ENCODE data around the gene NEURL1B.

NEURL1B gene

GRCh38 chr5:172683645-172684471 is 42.8 kb downstream of the NEURL1B start:
- H3K27ac ChIP-seq: no peak overlapping the region

GRCh38 chr5:172685091-172685490 is 44.0 kb downstream of the NEURL1B start:
- H3K27ac ChIP-seq: peak overlapping the region in 1 of 2 donors; percentile 87
- no peak overlapping the region for H3K4me3 ChIP-seq
- TF ChIP-seq CTCF (IDR thresholded peaks at IDR 0.05): no peak
- no peak for DNase-seq (ENCODE audit: low spot score)

More at GRCh38 chr5:172683645-172684471, 42.8 kb downstream of the NEURL1B start:
- no peak for TF ChIP-seq CTCF (IDR thresholded peaks at IDR 0.05)
- H3K4me3 ChIP-seq: peak overlapping the region; percentile 14
- no peak for DNase-seq (ENCODE audit: low spot score)

- Histone ChIP-seq H3K27ac (peak overlapping the region in 1 of 2 donors; percentile 87), H3K4me3 (no peak overlapping the region)
- no peak for TF ChIP-seq CTCF (IDR thresholded peaks at IDR 0.05)
- DNase-seq (ENCODE audit: low spot score): no peak
Observed at GRCh38 chr5:172686111-172686510, 45.0 kb downstream of the NEURL1B start.

GRCh38 chr5:172686539-172687390 is 45.7 kb downstream of the NEURL1B start:
- Histone ChIP-seq H3K4me3 (no peak overlapping the region), H3K27ac (peak overlapping the region in 1 of 2 donors; percentile 87)
- DNase-seq (ENCODE audit: low spot score): no peak
- no peak for TF ChIP-seq CTCF (IDR thresholded peaks at IDR 0.05)

GRCh38 chr5:172687940-172688339 is 46.9 kb downstream of the NEURL1B start:
- Histone ChIP-seq H3K27ac (peak overlapping the region; percentile 63 to 87), H3K4me3 (no peak overlapping the region)
- DNase-seq (ENCODE audit: low spot score): no peak
- TF ChIP-seq CTCF (IDR thresholded peaks at IDR 0.05): no peak

- H3K27ac ChIP-seq: peak overlapping the region; percentile 63 to 87
- H3K4me3 ChIP-seq: no peak overlapping the region
- no peak for TF ChIP-seq CTCF (IDR thresholded peaks at IDR 0.05)
- no peak for DNase-seq (ENCODE audit: low spot score)
Observed at GRCh38 chr5:172688349-172689217, 47.5 kb downstream of the NEURL1B start.

All from coronary artery (tissue), 2 donors.